ENCODE measurements around the gene LIME1. TPM values are rescaled to one million over a fixed set of nuclear protein-coding genes. Genes with fewer than 3 reads are reported as not detected.
A peak's percentile ranks its signal among the peaks of the same experiment; 100 is the strongest.
"Not testable (repeated sequence)": the region's sequence is repeated elsewhere in the genome, so short reads cannot be mapped to it uniquely, and the experiment has no call there.

The LIME1 gene
- polyA plus RNA-seq, 2 of the 4 experiments (the other 2 are of a cell fraction), result 2.5 to 6.5 TPM

- WGBS (ENCODE audit: missing lambda C conversion rate), result 97% methylated on average over 1 of the region's 1 CpG
- H3K4me1 ChIP-seq, result peaks cover 10% of the 10 kb centered on the region; the same call in 1 of the 3 replicates
- peak; percentile 73; the same call in 1 of the 2 replicates for TF ChIP-seq KDM1A (IDR thresholded peaks at IDR 0.05; ENCODE audit: low read depth)
- TF ChIP-seq, protein P1, sequence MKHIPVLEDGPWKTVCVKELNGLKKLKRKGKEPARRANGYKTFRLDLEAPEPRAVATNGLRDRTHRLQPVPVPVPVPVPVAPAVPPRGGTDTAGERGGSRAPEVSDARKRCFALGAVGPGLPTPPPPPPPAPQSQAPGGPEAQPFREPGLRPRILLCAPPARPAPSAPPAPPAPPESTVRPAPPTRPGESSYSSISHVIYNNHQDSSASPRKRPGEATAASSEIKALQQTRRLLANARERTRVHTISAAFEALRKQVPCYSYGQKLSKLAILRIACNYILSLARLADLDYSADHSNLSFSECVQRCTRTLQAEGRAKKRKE (CRISPR knock-in tag; IDR thresholded peaks at IDR 0.05; ENCODE audit: low read depth), result no peak
- FAIRE-seq (no peak), ATAC-seq (no peak), DNase-seq (ENCODE audit: low read depth in 1 of 2, low spot score in 1 of 2) (no peak)
- H3K9me3 ChIP-seq, result peaks cover 25% of the 10 kb centered on the region
- H3K4me2 ChIP-seq, result no peak overlapping the region
- ChIA-PET CTCF (interaction anchor here (1.4 to 1.7 kb wide), 2 partner anchors 28 to 175 kb away, joined by 4 read pairs; partner anchors contain the start of gene PTK6), POLR2A (interaction anchor here (1.1 kb wide), 1 partner anchor 29 kb away, joined by 3 read pairs; no protein-coding TSS in a partner anchor)
- H3K27ac ChIP-seq, result no peak overlapping the region
- H3K4me3 ChIP-seq, result no peak overlapping the region
Measured at GRCh38 chr20:63712191-63712590, 24.3 kb upstream of the LIME1 start.

DNA sequence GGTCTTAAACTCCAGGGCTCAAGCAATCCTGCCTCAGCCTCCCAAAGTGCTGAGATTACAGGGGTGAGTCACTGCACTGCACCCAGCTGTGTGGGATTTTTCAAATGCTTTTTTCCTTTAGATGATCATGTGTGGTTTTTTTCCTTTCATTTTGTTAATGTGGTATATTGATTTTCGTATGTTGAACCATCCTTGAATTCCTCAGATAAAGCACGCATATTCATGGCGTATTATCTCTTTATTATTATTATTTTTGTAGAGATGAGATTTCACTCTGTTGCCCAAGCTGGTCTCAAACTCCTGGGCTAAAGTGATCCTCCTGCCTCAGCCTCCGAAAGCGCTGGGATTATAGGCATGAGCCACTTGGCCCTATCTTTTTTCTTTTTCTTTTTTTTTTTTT is 21.6 kb upstream of the LIME1 start:
- 96% methylated on average over 5 of the region's 5 CpGs for WGBS (ENCODE audit: missing lambda C conversion rate)
- Histone ChIP-seq H3K4me1 (no peaks in the 10 kb centered on the region), H3K27ac (no peak overlapping the region), H3K4me2 (no peak overlapping the region), H3K4me3 (no peak overlapping the region), H3K9me3 (peaks cover 48% of the 10 kb centered on the region)
- POLR2A ChIA-PET, result interaction anchor here (0.7 kb wide), 1 partner anchor 8 kb away, joined by 4 read pairs; no protein-coding TSS in a partner anchor
- no peak for FAIRE-seq
- TF ChIP-seq NR3C1 (IDR thresholded peaks at IDR 0.05) (no peak), ZC3H11A (IDR thresholded peaks at IDR 0.05) (no peak), ZFP36 (IDR thresholded peaks at IDR 0.05; ENCODE audit: borderline replicate concordance, partially characterized antibody) (no peak), MYC (IDR thresholded peaks at IDR 0.05; ENCODE audit: borderline replicate concordance, low read length) (no peak), FOSB (CRISPR knock-in tag; IDR thresholded peaks at IDR 0.05) (no peak), CEBPB (IDR thresholded peaks at IDR 0.05) (no peak)
- TF ChIP-seq, protein P1 (CRISPR knock-in tag; IDR thresholded peaks at IDR 0.05; ENCODE audit: low read depth), result no peak
- CTCF ChIA-PET, result no interaction called here
- no peak for ATAC-seq
- DNase-seq (ENCODE audit: low read depth in 1 of 2, low spot score in 1 of 2), result no peak

DNA sequence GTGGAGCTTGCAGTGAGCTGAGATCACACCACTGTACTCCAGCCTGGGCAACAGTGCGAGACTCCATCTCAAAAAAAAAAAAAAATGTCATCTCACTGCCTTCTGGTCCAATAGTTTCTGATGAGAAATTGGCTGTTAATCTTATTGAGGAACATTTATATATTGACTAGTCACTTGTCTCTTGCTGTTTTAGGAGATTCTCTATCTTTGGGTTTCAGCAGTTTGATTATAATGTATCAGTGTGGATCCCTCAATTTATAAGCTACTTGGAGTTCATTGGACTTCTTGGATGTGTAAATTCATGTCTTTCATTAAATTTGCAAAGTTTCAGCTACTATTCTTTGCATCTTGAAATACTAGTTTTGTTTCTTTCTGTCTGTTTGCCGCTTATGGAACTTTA is 17.5 kb upstream of the LIME1 start:
- Histone ChIP-seq H3K4me3 (no peak overlapping the region), H3K4me2 (no peak overlapping the region), H3K27ac (no peak overlapping the region), H3K4me1 (no peaks in the 10 kb centered on the region), H3K9me3 (peaks cover 37% of the 10 kb centered on the region)
- ChIA-PET CTCF (interaction anchor here (1.0 kb wide), 1 partner anchor 10 kb away, joined by 3 read pairs; no protein-coding TSS in a partner anchor), POLR2A (no interaction called here)
- no peak for FAIRE-seq
- TF ChIP-seq FOSL2 (IDR thresholded peaks at IDR 0.05) (no peak), FOSL2 (CRISPR knock-in tag; IDR thresholded peaks at IDR 0.05) (no peak), HOXB5 (CRISPR knock-in tag; IDR thresholded peaks at IDR 0.05) (no peak), CEBPB (IDR thresholded peaks at IDR 0.05) (no peak), NR3C1 (IDR thresholded peaks at IDR 0.05) (no peak), HOXB13 (CRISPR knock-in tag; IDR thresholded peaks at IDR 0.05; ENCODE audit: low read depth) (no peak), POLR2AphosphoS2 (conservative IDR thresholded peaks at IDR 0.05; ENCODE audit: low read length) (no peak), POLR2A (IDR thresholded peaks at IDR 0.05; ENCODE audit: low read length) (no peak), ZNF302 (CRISPR knock-in tag; IDR thresholded peaks at IDR 0.05) (no peak), ZFP36 (IDR thresholded peaks at IDR 0.05; ENCODE audit: borderline replicate concordance, partially characterized antibody) (no peak)
- no peak for DNase-seq (ENCODE audit: low read depth in 1 of 2, low spot score in 1 of 2)
- ATAC-seq, result no peak
- WGBS (ENCODE audit: missing lambda C conversion rate), result 96% methylated on average over 2 of the region's 2 CpGs

GRCh38 chr20:63722967-63723622 is 13.4 kb upstream of the LIME1 start:
- H3K4me3 ChIP-seq; DNase-seq (ENCODE audit: low read depth in 1 of 2, low spot score in 1 of 2); H3K4me1 ChIP-seq; FAIRE-seq; ATAC-seq; H3K4me2 ChIP-seq; H3K27ac ChIP-seq; CTCF ChIA-PET: not testable (repeated sequence)
- POLR2A ChIA-PET, result interaction anchor here (0.6 to 1.7 kb wide), 2 partner anchors 8 to 15 kb away, joined by 4 to 6 read pairs; partner anchors contain the start of genes ARFRP1 and ZGPAT
- H3K9me3 ChIP-seq, result peaks cover 29% of the 10 kb centered on the region; the same call in 2 of the 3 replicates
- 80% methylated on average over 2 of the region's 2 CpGs for WGBS (ENCODE audit: missing lambda C conversion rate)

DNA sequence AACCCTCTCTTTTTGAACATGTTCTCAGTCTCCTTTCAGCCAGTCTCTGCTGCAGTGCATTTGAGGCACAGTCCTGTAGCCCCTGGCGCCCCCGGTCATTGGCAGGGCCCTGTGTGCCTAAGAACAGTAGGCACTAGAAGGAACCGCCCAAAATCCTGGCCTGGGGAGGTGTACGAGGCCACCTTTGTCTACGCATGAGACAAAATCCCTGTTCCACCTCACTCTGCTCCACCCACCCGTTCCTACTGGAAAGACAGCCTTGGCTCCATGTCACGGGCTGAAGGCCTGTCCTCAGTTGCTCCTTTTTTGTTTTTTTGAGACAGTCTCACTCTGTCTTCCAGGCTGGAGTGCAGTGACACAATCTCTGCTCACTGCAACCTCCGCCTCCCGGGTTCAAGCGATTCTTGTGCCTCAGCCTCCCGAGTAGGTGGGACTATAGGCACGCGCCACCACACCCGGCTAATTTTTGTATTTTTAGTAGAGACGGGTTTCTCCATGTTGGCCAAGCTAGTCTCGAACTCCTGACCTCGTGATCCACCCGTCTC is 6.2 kb upstream of the LIME1 start:
- POLR2A ChIA-PET; H3K9me3 ChIP-seq; H3K27ac ChIP-seq; ATAC-seq; H3K4me3 ChIP-seq; DNase-seq (ENCODE audit: low read depth in 1 of 2, low spot score in 1 of 2); FAIRE-seq; H3K4me1 ChIP-seq; H3K4me2 ChIP-seq: not testable (repeated sequence)
- WGBS (ENCODE audit: missing lambda C conversion rate), result 93% methylated on average over 18 of the region's 18 CpGs
- CTCF ChIA-PET, result interaction anchor here (0.7 kb wide), 1 partner anchor 45 kb away, joined by 3 read pairs; no protein-coding TSS in a partner anchor
